ENCODE results near the gene VOPP1.

GRCh38 chr7:55470261-55470660, 102.0 kb downstream of the VOPP1 start:
- no peak for TF ChIP-seq POLR2A (IDR thresholded peaks at IDR 0.05; ENCODE audit: low read length)
- no peak for TF ChIP-seq GATA1 (IDR thresholded peaks at IDR 0.05; ENCODE audit: low read depth, low read length)

All from erythroblast (primary cell).